NCI-H446 treated with DMSO at 0.1 percent for 48 hours (cell line): ENCODE measurements around the gene CLIC5.
"Not testable (repeated sequence)": the region's sequence is repeated elsewhere in the genome, so short reads cannot be mapped to it uniquely, and the experiment has no call there.

Source experiments
- DNase-seq: peaks from one replicate; lab custom pipeline; 2025; lab: John Stamatoyannopoulos, UW

CLIC5 gene

DNA sequence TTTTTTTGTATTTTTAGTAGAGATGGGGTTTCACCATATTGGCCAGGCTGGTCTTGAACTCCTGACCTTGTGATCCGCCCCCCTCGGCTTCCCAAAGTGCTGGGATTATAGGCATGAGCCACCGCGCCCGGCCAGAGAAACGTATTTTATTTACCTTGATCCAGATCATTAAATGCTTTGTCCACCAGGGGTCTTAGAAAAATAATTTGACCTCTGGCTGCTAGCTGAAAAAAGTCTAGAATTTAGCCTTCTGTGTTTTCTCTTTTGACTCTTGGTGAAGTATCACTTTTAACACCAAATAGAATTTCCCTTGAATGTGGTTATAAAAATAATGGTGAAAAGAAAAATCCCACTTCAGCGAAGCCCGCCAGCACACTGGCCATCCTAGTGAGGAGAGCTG is 89.2 kb downstream of the CLIC5 start:
- DNase-seq: not testable (repeated sequence)

DNA sequence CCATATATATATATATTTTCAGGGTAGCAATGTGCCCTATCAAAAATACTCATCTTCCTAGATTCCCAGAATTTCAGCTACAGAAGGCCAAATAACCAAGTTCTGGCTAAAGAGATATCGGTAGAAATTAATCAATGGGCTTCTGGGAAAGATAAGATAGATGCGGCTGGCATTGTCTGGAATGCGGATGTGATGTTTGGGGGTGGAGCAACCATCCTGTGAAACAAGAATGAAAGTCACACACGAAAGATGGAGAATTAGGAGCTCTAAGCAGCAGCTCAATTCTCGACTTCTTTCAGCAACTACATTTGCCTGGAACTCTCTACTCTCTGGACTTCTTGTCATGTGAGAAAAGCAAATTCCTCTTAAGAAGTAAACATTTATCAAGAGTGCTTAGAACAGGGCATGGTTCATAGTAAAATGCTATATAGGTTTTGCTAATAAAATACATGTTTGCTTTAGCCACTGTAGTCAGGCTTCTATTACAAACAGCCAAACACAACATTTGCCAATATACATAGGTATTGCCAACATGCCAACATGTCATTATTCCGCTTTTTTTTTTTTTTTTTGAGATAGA is 90.8 kb downstream of the CLIC5 start:
- no peak for DNase-seq

DNA sequence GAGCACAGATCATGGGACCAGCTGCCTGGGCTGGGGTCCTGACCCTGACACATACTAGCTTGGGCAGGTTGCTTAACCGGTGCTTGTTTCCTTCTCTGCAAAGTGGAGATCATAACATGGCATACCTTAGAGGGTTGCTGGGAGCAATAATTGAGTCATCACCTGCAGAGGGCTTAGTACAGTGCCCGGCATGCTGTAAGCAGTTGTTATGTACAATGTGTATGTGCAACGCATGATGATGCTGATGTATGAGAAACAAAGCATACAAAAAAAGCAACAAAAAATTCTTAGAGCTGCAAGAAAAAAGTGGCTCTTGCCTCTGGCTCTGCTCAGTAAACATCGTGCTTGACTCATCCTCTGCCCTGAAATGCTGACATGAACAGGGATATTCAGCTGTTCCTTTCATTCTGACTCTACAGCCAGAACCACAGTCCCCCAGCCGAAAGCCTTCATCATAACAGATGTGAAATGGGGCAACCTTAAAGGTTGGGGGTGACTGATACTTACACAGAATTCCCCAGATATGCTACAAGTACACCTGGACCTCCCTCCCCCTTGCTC is 91.7 kb downstream of the CLIC5 start:
- DNase-seq: no peak

DNA sequence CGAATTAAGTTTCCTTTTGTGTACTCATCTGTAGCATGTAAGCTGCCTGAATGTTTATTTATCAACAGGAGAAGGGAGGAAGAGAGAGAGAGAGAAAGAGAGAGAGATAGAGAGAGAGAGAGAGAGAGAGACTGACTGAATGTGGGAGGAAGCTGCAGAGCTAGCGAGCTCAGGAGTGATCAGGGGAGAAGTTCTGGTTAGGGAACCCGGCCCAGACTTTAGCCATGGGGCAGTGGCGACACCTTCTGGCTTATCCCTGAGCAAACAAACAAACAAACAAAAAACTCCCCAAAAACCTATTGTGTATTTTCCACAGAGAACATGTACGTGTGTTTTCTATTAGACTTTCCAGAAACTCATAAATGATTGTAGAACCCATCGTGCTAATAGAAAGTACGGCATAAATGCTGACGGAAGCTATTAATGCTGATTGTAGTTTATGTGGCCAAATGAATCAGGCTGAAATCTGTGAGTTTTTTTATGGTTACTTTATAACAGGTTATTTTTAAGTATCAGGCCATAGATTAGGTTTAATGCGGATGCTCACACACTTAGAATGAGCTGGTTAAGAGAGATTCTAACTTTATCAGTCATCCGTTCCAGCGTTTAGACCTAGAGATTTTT is 92.8 kb downstream of the CLIC5 start:
- no peak for DNase-seq

DNA sequence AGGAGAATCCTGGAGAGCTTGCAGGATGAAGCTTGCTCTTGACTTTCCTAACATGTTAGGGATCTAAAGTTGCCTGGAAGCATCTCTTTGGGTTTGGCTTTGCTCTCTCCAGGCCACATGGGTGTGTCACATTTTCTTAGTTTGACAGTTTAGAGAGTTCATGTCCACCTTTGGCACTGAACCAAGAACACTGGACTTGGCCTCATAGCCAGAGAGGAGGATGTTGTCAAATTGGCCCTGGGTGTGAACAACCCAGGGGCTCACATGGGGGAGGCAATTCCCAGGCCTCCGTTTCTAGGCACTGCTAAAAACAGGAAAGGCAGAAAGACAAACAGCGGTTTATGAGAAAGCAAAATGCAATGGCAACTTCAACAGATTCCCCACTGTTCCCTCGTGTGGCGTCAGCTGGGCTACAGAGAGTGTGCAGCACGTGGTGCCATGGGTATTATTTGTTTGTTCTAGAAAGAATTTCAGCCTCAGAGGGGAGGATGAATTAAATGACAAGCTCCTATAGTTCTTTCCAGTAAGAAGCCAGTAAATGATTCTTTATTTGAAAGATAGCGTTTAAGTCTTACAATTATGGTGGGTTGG is 93.9 kb downstream of the CLIC5 start:
- no peak for DNase-seq

DNA sequence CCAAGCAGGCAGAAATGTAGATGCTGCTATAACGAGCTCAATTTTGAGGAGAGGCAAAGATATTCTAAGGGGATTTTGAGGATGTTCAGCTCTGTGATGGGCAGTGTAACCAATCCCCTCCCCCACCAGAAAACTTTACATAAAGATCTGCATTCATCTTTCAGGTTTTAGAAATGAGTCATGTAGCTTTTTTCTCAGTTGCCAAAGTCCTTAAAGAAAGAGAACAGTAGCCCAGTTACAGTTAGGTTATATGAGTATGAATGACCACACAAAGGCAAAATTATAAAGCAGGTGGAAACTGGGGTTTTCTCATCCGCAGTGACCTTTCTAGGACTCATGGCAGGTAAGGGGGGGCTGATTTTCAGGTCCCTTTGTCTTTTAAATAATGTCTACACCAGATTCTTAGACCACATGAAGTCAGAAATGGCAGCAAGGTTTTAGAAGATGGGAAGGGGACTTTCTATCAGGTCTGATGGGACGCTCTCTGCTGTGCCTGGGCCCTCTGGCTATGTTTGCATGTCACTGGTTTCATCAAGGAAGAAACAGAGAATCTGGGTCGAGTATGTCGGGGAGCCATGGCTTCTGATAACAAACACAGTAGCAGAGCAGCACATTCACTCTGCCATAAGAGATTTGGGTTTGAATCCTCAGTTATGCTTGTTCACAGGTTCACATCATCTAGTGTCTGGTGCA is 94.7 kb downstream of the CLIC5 start:
- no peak for DNase-seq

DNA sequence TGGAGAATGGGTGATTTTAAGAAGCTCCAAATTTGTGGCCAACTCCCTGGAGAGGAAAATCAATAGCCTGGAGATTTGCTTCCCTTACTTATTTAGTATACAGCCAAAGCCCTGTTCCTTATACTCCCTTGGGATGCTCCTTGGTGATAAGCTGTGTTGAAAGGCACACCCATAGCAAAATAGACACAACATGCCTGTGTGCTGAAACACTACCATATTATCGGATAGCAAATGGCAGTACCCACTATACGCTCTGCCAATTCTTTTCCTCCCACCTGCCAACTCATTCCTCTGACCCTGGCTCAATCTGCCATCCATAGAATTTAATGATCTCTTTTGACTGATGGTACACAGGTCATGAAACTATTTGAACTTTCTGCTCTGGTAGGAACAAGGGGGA is 98.2 kb downstream of the CLIC5 start:
- no peak for DNase-seq

DNA sequence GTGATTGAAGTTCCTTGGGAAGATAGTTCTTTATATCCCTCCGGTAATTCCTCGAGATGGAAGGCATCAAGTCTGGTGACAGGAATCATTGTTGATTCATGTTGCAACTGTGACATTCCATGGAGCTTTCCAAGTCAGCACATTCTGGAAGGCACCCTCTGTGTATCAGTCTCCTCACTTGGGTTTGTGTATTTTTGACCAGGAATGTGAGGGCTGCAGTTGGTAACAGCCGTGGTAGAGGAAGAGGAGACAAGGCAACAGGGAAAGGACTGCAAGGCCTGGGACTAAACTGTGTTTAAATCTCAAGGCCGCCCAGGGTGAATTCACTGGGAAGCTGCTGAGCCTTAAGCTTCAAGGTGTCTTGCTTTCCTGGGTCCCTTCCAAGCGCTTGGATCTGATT is 99.0 kb downstream of the CLIC5 start:
- DNase-seq: no peak

DNA sequence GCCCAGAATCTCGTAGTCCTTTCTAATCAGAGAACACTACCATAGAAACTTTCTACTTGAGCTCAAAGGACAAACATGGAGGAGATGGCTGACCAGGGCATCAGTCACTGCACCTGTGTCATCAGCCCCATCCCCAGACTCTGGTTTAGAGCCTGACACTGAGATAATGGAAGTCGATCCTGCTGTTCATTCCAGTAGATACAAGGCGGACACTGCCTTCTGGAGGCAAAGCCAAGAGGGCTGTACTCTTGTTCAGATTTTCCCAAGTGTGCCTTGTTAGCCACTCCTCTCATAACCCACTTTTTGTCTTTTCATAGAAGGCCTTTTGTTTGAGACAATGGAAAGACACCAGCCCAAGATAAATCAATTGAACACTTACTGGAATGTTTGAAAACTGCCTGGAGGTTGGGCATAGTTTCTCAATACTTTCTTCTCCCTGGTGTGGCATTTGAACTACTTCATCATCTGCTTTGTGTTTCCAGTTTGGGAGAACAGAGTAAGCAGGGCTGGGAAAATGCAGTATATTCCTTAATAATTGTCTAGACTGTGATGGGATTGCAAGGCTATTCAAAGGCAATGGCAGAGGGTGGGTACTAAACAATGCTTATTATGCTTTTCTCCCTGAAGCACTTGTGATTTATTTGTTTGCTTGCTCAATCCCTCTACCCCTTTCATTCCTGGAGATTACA is 99.7 kb downstream of the CLIC5 start:
- no peak for DNase-seq

DNA sequence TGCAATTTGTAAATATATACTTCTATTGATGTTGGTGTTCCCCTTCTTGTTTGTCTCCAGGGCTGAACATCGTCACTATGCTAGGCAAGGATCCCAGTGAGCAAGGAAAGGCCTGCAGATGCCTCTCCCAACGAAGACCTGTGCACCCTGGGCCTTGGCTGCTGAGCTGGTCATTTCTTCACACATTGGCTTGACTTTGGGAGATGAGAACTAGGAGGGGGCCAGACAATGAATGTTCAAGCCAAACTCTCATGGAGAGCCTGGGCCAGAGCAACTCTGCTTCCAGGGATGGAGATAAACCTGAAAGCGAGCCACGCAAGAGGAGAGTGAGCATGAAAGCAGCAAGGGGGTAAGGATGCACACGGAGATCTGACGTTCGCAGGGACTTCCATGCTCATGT is 104.0 kb downstream of the CLIC5 start:
- no peak for DNase-seq

DNA sequence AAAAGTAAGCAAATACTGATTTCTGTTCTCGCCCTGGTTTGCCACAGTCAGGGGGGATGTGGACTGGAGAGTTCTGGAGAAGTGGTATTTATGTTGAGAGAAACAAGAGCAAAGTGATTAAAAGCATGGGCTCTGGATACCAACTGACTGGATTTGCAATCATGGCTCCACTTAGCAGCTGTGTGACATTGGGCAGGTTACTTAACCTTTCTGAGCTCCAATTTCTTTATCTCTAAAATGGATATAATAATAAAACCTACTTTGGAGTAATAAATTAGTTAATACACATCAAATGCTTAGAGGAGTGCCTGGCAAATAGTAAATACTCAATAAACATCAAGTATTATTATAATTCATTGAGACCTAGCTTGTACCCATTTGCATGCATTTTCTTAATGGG is 111.7 kb downstream of the CLIC5 start:
- no peak for DNase-seq

DNA sequence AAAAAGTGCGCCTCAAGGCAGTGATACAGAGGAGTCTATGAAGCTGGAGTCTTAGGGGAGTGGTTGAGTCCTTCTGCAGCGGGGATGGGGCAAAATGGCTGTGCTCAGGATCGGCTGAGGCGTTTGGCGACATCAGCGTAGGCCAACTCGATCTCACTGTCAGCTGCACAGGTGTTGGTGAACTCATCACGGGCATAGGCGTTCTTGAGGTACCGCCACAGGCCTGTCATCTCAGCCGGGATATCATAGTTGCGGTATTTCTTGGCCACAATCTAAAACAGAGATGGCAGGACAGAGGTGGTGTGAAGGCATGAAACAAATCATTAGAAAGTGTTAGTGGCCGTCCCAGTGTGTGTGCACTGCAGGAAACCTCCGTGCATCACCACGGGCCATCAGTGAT is 112.7 kb downstream of the CLIC5 start:
- DNase-seq: no peak

DNA sequence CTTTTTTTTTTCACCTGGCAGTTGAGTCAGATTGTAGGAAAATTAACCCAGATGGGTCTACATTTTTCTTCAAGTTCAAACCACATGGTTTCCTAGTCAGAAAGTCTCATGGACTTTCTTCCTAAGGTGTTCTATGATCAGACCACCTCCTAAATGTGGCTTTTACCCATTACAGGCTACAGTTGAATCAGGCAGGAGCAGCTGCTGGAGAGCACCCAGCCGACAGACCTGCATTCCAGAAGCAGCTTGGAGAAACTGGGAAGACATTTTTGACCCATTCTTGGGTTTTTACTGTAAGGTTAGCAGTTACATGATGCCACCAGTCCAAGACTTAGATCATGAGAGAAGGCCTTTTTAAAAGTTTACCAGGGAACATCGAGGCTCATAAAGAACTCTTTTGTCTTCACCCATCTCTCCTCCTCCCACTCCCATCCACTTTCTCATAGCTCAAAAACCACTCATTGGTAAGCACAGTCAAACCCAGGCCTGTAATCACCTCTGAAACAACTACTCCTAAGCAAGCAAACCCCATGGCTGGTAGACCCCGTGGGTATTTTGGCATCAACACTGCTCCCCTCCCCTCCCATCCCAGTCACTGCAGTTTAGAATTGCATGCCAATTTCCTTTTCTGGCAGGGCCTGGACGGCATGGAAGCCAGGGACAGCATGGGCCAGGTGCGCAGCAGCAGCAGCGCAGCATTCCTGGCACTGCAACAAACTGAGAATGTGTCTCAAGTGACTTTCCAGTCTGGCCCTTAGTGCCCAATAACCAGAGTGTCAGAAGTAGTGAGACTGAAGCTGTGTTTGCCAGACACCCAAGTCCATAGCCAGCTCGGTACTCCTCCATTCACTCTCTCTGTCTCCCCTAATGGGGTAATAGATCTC is 113.7 kb downstream of the CLIC5 start:
- DNase-seq: no peak

DNA sequence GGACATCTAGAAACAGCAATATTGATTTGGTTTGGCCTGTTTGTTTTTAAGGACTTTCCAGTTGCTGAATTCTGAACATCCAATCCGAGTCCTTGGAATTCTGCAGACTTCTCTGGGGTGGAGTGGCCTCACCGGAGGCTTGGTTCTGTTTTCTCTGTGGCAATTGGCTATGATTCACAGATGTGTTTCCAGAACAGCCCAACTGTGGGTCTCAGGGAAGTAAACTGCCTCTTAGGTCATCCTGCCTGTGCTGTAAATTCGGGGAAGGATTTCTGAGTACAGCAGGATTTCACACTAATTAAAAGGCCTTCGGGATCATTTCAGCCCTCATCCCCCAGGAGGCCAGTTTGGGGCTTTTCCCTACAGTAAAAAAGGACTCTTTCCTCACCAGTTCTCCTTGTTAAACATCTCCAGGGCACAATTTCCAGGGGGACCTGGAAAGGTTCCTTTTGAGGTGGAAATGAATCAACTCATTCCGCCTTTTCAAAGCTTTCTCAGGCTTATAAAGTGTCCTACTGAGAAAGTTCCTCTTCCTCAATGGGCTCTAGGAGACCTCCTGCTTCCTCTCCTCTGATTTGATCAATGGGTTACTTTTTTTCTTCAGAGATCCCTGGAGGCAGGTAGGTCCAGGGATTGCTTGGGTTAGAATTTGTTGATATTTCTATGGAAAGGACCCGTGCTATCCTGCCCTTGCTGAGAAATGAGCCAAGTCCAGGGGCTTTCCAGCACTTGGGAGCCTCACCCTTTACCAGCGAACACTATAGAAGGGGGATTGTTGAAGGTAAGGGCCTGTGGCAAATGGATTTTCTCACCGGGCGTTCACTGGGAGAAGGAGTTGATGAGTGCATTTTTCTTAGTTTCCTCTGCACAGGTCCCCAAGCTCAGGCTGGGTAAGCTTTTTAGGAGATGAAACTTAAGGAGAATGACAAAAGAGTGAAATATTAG is 114.6 kb downstream of the CLIC5 start:
- no peak for DNase-seq

DNA sequence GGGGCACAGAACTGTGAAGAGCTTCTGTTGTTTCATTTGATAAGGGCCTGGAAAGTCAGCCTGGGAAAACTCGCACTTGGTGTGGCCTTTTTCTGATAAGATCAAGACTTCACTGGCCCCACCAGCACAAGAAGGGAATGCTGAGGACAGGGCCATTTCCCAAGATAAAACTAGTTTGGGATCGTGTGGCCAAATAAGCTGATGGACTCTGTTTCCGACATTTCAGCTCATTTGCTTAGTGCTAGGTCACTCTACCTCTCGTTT is 116.0 kb downstream of the CLIC5 start:
- no peak for DNase-seq

DNA sequence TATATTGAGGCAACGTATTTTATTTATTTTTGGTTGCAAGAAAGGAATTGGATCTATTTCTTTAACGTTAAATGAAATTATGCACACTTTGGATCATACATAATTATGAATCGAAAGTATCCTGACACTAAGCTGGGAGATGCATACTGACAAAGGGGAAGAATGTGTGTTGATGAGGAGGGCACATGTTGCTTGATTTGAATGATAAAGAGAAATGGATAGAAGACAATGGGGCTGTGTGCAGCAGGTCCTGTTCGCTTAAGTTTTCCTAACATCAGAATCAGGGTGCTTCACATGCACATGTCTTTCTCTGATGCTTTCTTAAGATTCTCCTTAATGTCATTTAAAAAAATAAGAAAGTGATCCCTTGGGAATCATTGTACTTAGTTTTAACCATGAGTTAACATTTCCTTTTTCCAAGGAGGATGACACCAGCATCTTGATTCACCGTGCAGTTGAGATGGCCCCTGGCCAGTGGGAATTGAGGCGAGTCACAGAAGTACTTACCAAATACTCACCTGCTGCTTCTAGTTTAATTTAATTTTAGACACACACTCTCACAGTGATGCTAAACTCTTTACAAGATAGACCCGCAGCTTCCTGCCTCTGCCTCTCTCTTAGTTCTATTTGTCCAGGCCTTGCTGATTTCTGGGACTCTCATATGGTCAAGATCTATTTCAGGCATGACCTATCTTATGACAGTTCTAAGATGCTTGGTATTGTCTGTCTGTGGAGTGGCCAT is 116.5 kb downstream of the CLIC5 start:
- no peak for DNase-seq

DNA sequence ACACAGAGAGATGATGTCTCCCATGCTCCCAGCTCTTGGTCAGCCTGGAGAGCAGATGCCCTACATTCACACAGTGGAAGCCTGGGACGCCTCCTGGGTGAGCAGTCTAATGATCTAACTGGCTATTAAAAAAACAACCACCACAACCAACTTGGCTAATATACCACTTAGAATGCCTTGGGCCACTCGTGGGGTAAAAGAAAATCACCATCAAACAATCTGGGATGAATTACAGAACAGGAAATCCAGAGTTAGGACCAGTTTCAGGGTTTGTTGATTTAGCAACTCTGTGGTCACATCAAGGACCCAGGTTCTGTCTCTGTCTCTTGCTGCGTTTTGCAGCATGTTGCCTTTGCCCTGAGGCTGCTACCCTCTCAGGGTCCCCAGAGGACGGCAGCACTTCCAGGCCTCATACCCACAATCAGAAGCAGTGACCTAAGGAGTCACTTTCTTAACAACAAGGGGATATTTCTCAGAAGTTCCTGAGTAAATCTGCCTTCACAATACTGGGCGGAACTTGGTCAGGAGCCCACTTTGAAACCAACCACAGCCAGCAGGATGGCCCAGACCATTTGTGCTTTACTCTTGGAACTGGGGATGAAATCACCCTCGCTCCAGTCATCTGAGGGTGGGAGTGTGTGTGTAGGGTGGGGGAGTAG is 118.7 kb downstream of the CLIC5 start:
- no peak for DNase-seq

DNA sequence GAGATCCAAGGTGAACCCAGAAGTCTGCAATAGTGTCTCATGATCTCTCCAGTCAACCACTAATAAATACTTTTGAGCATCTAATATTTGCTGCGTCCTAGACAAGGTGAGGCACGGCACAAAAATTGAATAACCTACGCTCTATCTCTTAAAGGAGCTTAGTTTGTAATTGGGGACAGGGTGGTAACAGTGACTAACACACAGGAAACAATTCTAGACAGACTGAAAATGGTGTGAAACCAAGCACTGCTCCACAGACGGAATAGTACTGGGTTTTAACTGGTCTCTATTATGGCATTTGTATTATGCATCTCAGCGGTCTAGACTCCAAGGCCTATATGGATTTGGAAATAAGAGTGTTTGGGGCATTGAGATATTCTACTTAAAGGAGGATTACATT is 120.1 kb downstream of the CLIC5 start:
- no peak for DNase-seq

DNA sequence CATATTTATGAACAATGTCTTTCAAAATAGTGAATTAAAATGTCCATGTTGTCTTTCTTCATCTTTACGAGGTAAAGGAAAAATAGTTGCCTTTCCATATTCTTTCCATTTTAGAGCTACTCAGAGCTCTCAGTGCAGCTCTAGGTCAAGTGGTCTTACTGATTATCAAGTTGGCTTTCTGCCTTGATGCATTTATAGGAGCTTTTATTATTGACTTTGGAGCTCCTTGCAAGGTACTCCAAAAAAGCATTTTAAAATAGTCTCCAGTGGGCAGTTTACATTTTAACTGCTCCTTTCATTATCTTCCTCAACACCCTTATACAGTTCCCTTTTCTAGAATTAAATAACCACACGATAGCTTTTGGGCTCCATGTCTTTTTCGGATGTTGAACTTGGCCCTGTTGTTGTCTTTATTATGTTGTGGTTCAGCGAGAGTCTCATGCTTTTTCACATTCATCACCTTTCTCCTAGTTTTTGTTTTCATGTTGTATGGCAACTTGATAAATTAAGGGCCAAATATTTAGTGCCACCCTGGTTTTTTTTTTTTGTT is 122.9 kb downstream of the CLIC5 start:
- no peak for DNase-seq
